Karpas-422 (cell line): ENCODE data around the gene TMEM229B. TPM values are rescaled to one million over a fixed set of nuclear protein-coding genes. Genes with fewer than 3 reads are reported as not detected.

Experiments
- DNase-seq: peaks from one replicate; pipeline ENCODE4 v3.0.0-alpha.2; 2015
- H2AFZ ChIP-seq: fragments of 200-600 bp; sonication (generic); 2 replicates; pipeline ENCODE4 v1.6.1; 2014; ENCODE audit warnings: antibody characterized with exemption, low read length, mixed read lengths
- H3K27ac ChIP-seq: fragments of 200-600 bp; sonication (generic); 2 replicates; pipeline ENCODE4 v1.5.1; 2014; ENCODE audit warnings: mild to moderate bottlenecking, low read length, moderate library complexity
- H3K27me3 ChIP-seq: fragments of 200-600 bp; sonication (generic); 2 replicates; pipeline ENCODE4 v1.6.1; 2014; ENCODE audit warnings: low read length, mixed read lengths
- H3K36me3 ChIP-seq: fragments of 200-600 bp; sonication (generic); 2 replicates; pipeline ENCODE4 v1.6.1; 2014; ENCODE audit warnings: low read length, mixed read lengths; ENCODE audit not compliant: insufficient read depth
- H3K4me1 ChIP-seq: fragments of 200-600 bp; sonication (generic); 2 replicates; pipeline ENCODE4 v1.6.1; 2014; ENCODE audit warnings: mild to moderate bottlenecking, low read length, mixed read lengths
- H3K4me2 ChIP-seq: fragments of 200-600 bp; sonication (generic); 2 replicates; pipeline ENCODE4 v1.6.1; 2014; ENCODE audit warnings: low read length, low read depth, mild to moderate bottlenecking; ENCODE audit not compliant: poor library complexity, severe bottlenecking
- H3K4me3 ChIP-seq: fragments of 200-600 bp; sonication (generic); 2 replicates; pipeline ENCODE4 v1.5.1; 2014; ENCODE audit warnings: mild to moderate bottlenecking, antibody characterized with exemption, low read length, mixed read lengths
- H3K79me2 ChIP-seq: fragments of 200-600 bp; sonication (generic); 2 replicates; pipeline ENCODE4 v1.6.1; 2014; ENCODE audit warnings: mild to moderate bottlenecking, low read length, mixed read lengths
- H3K9ac ChIP-seq: fragments of 200-600 bp; sonication (generic); 2 replicates; pipeline ENCODE4 v1.6.0; 2014; ENCODE audit warnings: low read length
- H3K9me2 ChIP-seq: fragments of 200-600 bp; sonication (generic), shearing (Covaris generic); replicated peaks from 2 replicates; pipeline ENCODE4 v1.6.0; 2014; ENCODE audit warnings: mild to moderate bottlenecking, low read length, moderate library complexity; ENCODE audit not compliant: insufficient read depth
- H3K9me3 ChIP-seq: fragments of 300-700, 200-600 bp; sonication (generic); 2 replicates; pipeline ENCODE4 v1.6.1; 2014; ENCODE audit warnings: low read length, mixed read lengths
- H4K20me1 ChIP-seq: fragments of 200-600 bp; sonication (generic); 2 replicates; pipeline ENCODE4 v1.6.1; 2014; ENCODE audit warnings: mild to moderate bottlenecking, antibody characterized with exemption, low read length, low read depth; ENCODE audit not compliant: insufficient read depth
- total RNA-seq: library from RNA; depleted of rRNA; stranded (reverse); fragments of >200 nt; shearing (Covaris generic); gene quantifications from 2 replicates; pipeline ENCODE4 v1.2.3, GENCODE V29; 2014; ENCODE audit warnings: low replicate concordance

TMEM229B gene
- total RNA-seq, 1 experiment from 2014 or later = 60.2 TPM

- no peak overlapping the region for H3K4me3 ChIP-seq
- H3K9ac ChIP-seq = no peak overlapping the region
- H2AFZ ChIP-seq = no peak overlapping the region
- no peak overlapping the region for H3K27ac ChIP-seq
- no peaks in the 10 kb centered on the region for H3K9me3 ChIP-seq
- H3K36me3 ChIP-seq = peaks cover 7% of the 10 kb centered on the region; the same call in 1 of the 2 replicates
- H3K9me2 ChIP-seq = no peaks in the 10 kb centered on the region
- H4K20me1 ChIP-seq = no peaks in the 10 kb centered on the region
- no peak for DNase-seq
- no peak overlapping the region for H3K4me2 ChIP-seq
- peaks cover 23% of the 10 kb centered on the region for H3K4me1 ChIP-seq
- H3K79me2 ChIP-seq = no peaks in the 10 kb centered on the region
- no peaks in the 10 kb centered on the region for H3K27me3 ChIP-seq
These were observed 10.4 kb downstream of the TMEM229B start for GRCh38 chr14:67477926-67478799.

- H3K27ac ChIP-seq = no peak overlapping the region; the same call in 1 of the 2 replicates
- no peak for DNase-seq
- H2AFZ ChIP-seq = no peak overlapping the region
- peaks cover 5% of the 10 kb centered on the region for H3K4me1 ChIP-seq
- H4K20me1 ChIP-seq = no peaks in the 10 kb centered on the region
- no peak overlapping the region for H3K4me3 ChIP-seq
- H3K9me3 ChIP-seq = no peaks in the 10 kb centered on the region
- H3K9ac ChIP-seq = no peak overlapping the region
- H3K27me3 ChIP-seq = no peaks in the 10 kb centered on the region
- H3K9me2 ChIP-seq = no peaks in the 10 kb centered on the region
- no peaks in the 10 kb centered on the region for H3K79me2 ChIP-seq
- H3K4me2 ChIP-seq = no peak overlapping the region
- peaks cover 7% of the 10 kb centered on the region; the same call in 1 of the 2 replicates for H3K36me3 ChIP-seq
These were observed 14.2 kb downstream of the TMEM229B start for GRCh38 chr14:67474366-67474765.

- peaks cover 5% of the 10 kb centered on the region for H3K4me1 ChIP-seq
- H3K27ac ChIP-seq = no peak overlapping the region
- no peak overlapping the region for H3K4me3 ChIP-seq
- no peaks in the 10 kb centered on the region for H4K20me1 ChIP-seq
- no peaks in the 10 kb centered on the region for H3K79me2 ChIP-seq
- H3K4me2 ChIP-seq = no peak overlapping the region
- no peaks in the 10 kb centered on the region for H3K9me3 ChIP-seq
- no peaks in the 10 kb centered on the region for H3K9me2 ChIP-seq
- H2AFZ ChIP-seq = no peak overlapping the region
- H3K27me3 ChIP-seq = no peaks in the 10 kb centered on the region
- H3K36me3 ChIP-seq = peaks cover 5% of the 10 kb centered on the region; the same call in 1 of the 2 replicates
- DNase-seq = no peak
- no peak overlapping the region for H3K9ac ChIP-seq
These were observed 15.0 kb downstream of the TMEM229B start for GRCh38 chr14:67473290-67474082.

- no peak for DNase-seq
- Histone ChIP-seq H3K9me3 (no peaks in the 10 kb centered on the region), H3K79me2 (no peaks in the 10 kb centered on the region), H2AFZ (no peak overlapping the region), H3K27me3 (no peaks in the 10 kb centered on the region), H3K9ac (no peak overlapping the region), H3K4me1 (peaks cover 5% of the 10 kb centered on the region), H3K9me2 (no peaks in the 10 kb centered on the region), H3K4me2 (no peak overlapping the region), H3K36me3 (peaks cover 4% of the 10 kb centered on the region; the same call in 1 of the 2 replicates), H3K27ac (no peak overlapping the region), H3K4me3 (no peak overlapping the region), H4K20me1 (no peaks in the 10 kb centered on the region)
These were observed 15.8 kb downstream of the TMEM229B start for GRCh38 chr14:67472726-67473125.

GRCh38 chr14:67469954-67470353 is 18.6 kb downstream of the TMEM229B start:
- Histone ChIP-seq H3K4me2 (no peak overlapping the region), H3K4me3 (no peak overlapping the region), H2AFZ (no peak overlapping the region), H3K9me3 (no peaks in the 10 kb centered on the region), H3K79me2 (no peaks in the 10 kb centered on the region), H3K9ac (no peak overlapping the region), H3K27me3 (no peaks in the 10 kb centered on the region), H4K20me1 (no peaks in the 10 kb centered on the region), H3K36me3 (no peaks in the 10 kb centered on the region), H3K4me1 (peaks cover 5% of the 10 kb centered on the region), H3K27ac (no peak overlapping the region), H3K9me2 (no peaks in the 10 kb centered on the region)
- no peak for DNase-seq

GRCh38 chr14:67468378-67468730 is 20.2 kb downstream of the TMEM229B start:
- Histone ChIP-seq H3K9me3 (no peaks in the 10 kb centered on the region), H3K4me2 (no peak overlapping the region), H3K79me2 (no peaks in the 10 kb centered on the region), H3K9ac (no peak overlapping the region), H4K20me1 (no peaks in the 10 kb centered on the region), H3K27ac (no peak overlapping the region), H3K36me3 (no peaks in the 10 kb centered on the region), H3K4me3 (no peak overlapping the region), H3K9me2 (no peaks in the 10 kb centered on the region), H2AFZ (no peak overlapping the region), H3K4me1 (no peaks in the 10 kb centered on the region), H3K27me3 (no peaks in the 10 kb centered on the region)
- no peak for DNase-seq

- no peaks in the 10 kb centered on the region for H3K36me3 ChIP-seq
These were observed 21.4 kb downstream of the TMEM229B start for GRCh38 chr14:67467134-67467533.

GRCh38 chr14:67464879-67465278 is 23.6 kb downstream of the TMEM229B start:
- Histone ChIP-seq H3K9me3 (no peaks in the 10 kb centered on the region), H3K4me1 (peaks cover 14% of the 10 kb centered on the region), H3K79me2 (no peaks in the 10 kb centered on the region), H3K9ac (no peak overlapping the region), H3K27me3 (peaks cover 2% of the 10 kb centered on the region; the same call in 1 of the 2 replicates), H3K4me2 (no peak overlapping the region), H3K27ac (no peak overlapping the region), H3K9me2 (no peaks in the 10 kb centered on the region), H3K36me3 (no peaks in the 10 kb centered on the region), H3K4me3 (no peak overlapping the region), H4K20me1 (no peaks in the 10 kb centered on the region), H2AFZ (no peak overlapping the region)
- no peak for DNase-seq

More at GRCh38 chr14:67467134-67467533, 21.4 kb downstream of the TMEM229B start:
- Histone ChIP-seq H3K27ac (no peak overlapping the region), H3K4me3 (no peak overlapping the region), H3K4me2 (no peak overlapping the region), H4K20me1 (no peaks in the 10 kb centered on the region), H3K79me2 (no peaks in the 10 kb centered on the region), H2AFZ (no peak overlapping the region), H3K27me3 (no peaks in the 10 kb centered on the region), H3K9ac (no peak overlapping the region), H3K9me3 (no peaks in the 10 kb centered on the region), H3K4me1 (no peaks in the 10 kb centered on the region), H3K9me2 (no peaks in the 10 kb centered on the region)
- DNase-seq = no peak
